ENCODE measurements around the gene CNGB1.
"Not testable (repeated sequence)": the region's sequence is repeated elsewhere in the genome, so short reads cannot be mapped to it uniquely, and the experiment has no call there.

The CNGB1 gene

DNA sequence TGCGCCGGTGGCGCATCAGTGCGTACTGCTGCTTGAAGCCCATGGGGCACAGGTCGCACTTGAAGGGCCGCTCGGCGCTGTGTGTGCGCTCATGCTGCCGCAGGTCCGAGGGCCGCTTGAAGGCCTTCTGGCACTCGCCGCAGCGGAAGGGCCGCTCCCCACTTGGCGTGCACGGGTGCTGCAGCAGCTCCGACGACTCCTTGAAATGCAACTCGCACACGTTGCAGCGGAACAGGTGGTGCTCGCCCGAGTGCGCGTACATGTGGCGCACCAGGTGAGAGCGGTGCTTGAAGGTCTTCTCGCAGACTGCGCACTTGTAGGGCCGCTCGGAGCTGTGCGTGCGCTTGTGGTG, 26.2 kb upstream of the CNGB1 start:
- no peak for DNase-seq (ENCODE audit: low read depth)

DNA sequence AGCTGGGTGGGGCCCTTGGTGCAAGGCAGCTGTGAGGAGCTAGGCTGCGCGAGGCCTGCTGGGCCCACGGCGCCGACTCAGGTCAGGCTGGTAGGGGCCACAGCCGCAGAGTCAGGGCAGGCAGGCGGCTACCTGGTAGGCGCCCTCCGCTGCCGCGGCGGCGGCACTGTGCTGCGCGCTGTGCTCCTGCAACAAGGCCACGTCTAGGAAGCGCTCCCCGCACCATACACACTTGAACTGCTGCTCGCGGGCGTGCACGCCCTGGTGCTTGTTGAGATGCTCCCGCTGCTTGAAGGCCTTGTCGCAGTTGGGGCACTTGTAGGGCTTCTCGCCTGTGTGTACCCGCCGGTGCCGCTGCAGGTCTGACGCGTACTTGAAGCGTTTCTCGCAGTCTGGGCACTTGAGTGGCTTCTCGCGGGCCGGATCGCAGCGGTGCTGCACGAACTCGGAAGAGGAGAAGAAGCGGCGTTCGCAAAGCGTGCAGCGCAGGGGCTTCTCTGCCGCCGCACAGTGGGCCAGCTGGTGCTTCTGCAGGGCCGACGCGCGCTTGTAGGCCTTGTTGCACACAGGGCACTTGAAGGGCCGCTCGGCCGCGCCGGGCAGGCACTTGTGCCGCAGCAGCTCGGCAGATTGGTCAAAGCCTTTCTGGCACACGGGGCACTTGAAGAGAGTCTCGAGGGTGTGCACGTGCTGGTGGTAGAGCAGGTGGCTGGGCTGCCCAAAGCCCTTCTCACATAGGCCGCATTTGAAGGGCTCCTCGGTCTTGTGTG, 25.7 kb upstream of the CNGB1 start:
- DNase-seq (ENCODE audit: low read depth) = no peak

DNA sequence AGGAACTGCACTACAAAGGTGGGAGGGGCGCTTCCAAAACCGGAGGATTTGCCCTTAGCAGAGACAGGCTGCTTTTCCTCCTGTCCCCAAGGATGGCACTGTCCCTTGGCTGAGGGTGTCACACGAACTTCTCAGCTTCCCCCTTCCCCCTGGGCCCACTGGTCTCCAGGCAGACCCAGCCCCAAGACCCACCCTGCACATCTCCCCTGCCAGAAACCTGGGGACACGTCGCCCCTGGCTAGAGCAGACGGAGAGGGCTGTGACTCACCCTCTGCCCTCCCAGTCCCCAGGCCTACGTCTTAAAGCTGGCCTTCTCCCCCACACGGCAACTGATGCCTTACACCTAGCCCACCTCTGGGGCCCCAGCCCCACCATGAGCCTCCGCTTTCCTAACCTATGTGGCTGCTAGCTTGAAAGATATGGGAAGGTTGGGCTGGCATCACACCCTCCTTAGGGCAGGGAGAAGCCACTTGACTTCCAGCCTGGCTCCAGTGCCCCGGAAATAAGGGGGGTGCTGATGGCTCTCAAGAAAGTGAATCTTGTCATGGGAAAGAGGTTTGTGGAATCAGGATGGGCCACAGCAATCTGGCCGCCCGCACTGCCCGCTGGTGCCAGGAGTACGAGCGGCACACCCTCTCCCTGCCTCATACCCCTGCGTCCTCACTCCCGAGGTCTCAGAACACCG, 24.9 kb upstream of the CNGB1 start:
- no peak for DNase-seq (ENCODE audit: low read depth)

DNA sequence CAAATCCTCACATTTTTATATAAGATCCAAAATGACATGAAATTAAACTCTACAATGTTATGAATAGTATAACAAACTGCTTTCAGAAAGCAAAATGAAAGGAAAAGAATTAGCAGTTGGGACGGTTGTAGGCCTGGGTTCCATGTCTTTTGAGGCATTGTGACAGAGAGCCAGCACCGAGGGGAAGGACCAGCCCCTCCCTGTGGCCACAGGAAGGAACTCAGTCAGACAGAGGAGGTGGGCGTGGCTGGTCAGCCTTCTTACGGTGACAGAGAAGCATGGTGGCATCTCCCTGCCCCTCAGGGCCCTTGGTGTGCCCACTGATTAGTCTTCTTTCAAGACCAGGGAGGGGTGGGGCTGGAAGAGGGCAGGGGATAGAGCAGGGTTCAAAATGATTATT, 23.9 kb upstream of the CNGB1 start:
- DNase-seq (ENCODE audit: low read depth) = no peak

DNA sequence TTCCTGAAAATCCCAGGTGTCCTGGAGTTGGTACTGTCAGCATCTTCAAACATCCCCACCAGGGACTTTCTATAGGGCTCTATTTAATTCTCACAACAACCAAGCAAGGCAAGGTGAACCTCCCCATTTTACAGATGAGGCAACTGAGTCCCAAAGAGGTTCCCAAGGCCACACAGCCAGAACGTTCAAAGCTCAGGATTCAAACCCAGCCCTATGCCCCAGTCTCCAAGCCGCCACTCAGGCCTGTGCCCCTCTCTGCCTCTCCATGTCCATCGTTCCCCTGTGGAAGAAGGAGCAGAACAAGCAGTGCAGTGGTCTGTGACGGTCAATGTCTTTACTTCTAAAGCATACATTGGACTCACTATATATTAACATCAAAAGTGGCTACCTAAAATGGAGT, 23.4 kb upstream of the CNGB1 start:
- DNase-seq (ENCODE audit: low read depth) = no peak

DNA sequence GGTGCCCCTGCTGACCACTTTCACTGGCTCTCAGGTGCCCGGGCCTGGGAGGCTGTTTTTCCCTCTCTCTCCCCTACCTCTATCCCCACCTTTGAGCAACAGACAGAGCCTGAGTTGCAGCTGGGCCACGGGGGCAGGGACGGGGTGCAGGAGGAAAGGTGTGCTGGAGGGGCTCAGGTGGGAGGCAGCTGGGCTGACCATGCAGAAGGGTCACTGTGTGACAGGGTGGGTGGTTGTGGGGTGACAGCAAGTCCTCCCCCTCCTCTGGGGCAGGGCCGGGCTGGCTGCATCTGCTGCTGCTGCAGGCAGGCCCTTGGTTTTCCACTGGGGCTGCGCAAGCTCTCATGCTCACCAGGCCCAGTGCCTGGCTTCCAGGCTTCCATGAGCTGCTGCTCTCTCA, 23.0 kb upstream of the CNGB1 start:
- no peak for DNase-seq (ENCODE audit: low read depth)

DNA sequence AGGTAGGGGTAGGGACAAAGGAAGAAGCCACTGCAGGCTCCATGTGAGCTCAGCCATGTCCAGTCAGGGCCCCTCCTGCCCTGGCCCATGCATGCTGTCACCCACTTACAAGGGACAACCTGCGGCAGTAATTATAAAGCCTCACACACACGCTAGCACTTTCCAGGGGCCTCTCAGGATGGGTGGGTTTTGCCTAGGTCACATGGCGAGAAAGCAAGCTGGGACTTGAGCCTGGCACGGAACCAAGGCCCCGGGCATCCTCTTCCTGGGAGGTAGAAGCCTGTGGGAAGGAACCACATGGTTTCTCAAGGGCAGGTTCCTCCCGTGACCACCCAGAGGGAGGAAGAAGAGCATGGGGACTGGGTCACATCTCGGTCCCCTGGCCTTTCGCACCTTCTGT, 22.5 kb upstream of the CNGB1 start:
- DNase-seq (ENCODE audit: low read depth) = no peak

DNA sequence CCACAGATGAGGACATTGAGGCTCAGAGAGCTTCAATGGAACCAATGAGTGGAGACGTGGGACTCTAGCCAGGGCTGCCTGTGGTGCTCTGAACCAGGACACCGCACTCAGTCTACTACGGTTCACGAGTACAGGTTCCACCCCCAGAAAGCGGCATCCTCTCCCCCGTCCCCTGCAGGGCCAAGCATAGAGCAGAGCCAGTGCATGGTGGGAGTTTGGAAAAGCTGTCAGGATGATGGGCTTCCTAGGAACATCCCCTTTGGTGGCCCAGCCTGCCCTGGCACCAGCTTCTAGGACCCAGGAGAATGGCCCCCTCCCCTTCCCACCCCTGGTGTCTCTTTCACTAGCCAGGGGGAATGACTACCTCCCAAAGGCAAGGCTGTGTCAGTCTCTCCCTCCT, 21.2 kb upstream of the CNGB1 start:
- no peak for DNase-seq (ENCODE audit: low read depth)

DNA sequence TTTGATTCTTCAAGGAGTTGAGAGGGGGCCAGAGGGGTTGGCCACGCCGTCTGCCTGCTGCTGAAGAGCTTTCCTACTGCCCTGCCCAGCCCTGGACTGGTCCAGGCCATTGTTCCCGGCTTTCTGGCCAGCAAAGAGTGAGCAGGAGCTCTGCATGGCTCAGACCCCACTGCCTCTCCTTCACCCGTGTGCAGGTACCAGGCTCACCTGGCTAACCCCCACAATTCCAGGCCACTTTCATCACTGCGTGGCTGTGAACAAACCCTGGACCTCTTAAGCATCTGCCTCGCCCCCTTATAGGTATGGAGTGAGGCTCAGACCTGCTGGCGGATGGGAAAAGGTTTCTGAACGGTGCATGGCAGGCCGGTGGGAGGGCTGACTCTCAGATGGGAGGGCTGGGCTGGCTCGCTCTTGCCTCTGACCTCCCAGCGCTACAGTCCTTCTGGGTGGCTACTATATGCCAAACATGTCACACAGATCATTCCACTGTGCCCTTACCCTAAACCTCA, 20.7 kb upstream of the CNGB1 start:
- DNase-seq (ENCODE audit: low read depth) = no peak

DNA sequence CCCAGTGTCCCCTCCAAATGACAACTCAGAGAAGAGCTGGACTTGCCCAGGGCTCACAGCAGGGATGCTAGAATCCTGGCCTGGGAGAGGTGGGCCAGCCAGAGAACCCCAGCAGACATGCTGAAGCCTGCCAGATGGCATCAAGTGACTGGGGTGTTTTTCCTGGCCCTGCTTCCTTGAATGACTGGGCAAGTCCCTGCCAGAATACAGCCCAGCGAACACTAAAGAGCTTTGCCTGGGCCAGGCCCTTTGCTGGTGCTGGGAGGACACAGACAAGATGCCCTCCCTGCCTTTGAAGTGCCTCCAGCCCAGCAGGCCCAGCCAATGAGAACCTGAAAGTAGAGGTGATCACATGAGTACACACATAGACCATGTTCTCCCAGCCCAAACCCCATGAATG, 18.0 kb upstream of the CNGB1 start:
- DNase-seq (ENCODE audit: low read depth) = no peak

DNA sequence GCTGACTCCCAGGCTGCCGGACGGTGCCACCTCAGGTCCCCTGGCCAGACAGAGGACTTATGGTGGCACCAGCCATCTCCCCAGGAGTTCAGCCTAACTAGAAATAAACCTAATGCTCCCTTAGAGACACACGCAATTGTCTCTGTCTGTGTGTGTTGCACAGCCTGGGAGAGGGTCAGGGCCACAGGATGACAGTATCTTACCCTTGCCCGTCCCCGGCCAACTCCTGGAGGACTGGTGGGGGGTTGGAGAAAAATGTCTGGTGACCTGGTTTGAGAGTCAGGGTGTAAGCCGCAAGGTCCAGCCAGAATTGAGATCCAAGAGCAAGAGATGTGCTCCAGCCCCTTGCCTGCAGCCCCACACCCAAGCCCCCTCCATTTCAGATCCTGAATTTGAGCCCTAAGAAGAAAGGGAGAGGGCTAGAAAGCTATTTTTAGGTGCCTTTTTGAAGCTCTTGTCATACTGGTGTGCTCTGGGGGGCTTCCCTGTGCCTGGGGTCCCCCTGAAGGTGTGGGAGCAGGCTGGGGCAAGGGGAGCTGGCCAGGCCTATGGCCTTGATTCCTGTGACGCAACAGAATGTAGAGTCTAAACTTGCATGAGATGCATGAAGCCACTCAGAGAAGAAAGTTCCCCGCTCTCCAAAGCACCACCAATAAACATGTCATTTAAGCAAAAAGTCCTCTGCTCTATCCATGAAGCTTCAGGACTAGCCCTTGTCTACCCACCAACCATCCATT, 16.7 kb upstream of the CNGB1 start:
- no peak for DNase-seq (ENCODE audit: low read depth)

DNA sequence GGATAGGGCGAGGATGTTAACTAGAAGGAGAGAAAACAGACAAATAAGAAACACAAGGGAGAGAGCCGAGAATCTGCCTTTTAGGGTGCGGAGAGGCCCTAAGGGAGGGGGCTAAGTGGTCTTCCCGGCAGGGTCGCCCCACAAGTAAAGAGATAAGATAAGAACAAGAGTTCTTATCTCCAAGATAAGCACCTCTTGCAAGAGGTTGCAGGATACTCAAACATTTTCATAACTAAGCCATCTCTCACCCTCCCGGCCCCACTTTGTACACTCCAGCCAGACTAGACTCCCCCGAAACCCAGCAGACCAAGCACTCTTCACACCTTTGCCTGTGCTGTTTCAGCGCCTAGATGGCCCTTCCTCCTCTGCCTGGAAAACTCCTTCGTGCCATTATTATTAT, 15.3 kb upstream of the CNGB1 start:
- DNase-seq (ENCODE audit: low read depth) = no peak

DNA sequence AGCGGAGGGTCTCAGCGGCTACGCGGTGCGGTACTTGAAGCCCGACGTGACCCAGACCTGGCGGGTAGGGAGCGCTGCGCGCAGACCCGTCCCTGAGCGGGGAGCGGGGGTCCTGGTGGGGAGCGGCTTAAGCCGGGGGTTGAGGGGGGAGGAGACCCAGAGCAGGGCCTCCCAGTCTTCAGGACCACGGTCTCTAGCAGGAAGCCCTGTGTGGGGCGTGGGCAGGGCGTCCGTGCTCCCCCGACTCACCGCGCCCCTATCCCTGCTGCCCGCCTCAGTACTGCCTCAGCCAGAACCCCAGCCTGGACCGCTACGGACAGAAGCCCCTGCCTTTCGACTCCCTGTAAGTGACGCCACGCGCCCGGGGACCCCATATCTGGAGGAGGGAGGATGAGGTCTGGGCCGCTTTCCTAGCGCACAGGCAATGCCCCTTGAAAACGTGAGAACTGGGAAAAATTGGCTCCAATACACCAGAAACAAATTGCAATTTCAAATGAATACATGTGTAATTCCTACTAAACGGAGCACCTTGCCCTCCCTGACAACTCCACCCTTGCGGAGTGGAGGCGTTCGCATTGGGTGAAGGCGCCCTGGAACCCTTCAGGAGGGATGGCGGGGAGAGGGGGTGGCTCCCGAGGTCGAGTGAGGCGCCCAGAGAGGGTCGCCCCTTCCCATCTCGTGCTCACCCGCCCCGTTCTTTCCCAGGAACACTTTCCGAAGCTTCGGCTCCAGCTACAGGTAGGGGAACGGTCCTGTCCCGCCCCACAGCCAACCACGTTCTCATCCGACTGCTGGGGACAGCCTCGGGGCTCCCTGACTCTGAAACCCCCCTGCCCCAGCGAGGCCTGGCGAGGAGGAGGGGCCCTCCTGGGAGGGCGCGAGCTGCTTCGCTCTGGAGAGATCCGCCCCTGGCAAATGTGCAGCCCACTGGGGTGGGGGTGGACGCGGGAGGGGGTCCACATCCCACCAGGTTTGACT, 14.6 kb upstream of the CNGB1 start:
- DNase-seq (ENCODE audit: low read depth) = no peak

DNA sequence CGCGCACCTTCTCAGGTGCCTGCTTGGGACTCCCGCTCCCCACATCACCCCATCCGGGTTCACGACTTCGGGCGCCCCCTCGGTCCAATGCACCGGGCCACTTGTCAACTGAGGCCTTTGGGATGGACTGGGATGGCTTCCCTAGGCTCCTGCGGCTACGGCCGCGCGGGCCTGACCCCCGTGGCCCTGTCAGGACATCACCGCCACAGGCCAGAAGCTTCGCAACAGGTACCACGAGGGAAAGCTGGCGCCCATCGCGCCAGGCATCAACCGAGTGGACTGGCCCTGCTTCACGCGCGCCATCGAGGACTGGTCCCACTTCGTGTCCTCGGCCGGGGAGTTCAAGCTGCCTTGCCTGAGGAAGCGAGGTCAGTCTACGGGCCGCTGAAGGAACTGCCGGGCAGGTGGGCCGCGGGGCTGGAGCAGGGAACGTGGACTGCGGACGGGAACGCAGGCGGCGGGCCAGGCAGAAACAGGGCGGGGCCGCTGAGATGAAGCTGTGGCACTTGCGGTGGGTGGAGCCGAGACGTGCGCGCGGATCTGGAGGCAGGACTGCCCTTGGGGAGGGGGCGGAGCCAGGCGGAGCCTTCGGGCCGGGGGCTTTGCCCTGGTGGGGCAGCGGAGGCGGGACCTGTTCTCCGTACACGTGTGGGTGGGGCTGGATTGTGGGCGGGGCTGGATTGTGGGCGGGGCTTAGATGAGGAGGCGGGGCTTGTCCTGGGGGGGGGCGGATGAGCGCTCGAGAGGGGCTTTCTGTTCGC, 13.7 kb upstream of the CNGB1 start:
- no peak for DNase-seq (ENCODE audit: low read depth)

DNA sequence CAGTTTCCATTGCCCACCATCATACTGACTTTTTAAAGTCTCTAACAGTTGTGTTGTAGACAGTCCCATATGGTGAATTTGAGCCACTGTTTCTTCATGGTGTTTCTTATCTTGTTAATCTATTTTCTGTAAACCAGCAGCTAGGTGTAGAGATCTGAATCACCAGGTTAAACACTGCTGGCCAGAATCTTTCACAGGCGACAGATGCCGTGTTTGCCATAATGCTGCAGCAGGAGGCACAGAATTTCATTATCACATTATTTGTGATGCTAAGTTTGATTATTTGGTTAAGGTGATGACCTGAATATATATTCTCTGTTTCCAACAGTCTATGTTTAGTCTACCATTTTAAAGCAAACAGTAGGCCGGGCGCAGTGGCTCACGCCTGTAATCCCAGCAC, 11.5 kb upstream of the CNGB1 start:
- no peak for DNase-seq (ENCODE audit: low read depth)

DNA sequence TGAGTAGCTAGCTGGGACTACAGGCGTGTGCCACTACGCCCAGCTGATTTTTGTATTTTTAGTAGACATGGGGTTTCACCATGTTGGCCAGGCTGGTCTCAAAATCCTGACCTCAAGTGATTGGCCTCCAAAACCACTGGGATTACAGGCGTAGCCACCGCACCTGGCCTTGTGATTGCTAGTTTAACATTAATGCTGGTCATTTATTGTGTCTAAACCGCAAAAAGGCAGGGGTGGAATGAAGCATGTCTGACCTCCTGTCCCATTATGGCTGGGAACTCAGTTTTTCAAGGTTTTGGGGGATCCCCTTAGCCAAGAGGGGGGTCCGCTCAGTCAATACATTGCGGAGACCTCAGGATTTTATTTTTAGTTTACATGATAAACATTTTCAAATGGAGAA, 10.7 kb upstream of the CNGB1 start:
- DNase-seq (ENCODE audit: low read depth) = no peak

DNA sequence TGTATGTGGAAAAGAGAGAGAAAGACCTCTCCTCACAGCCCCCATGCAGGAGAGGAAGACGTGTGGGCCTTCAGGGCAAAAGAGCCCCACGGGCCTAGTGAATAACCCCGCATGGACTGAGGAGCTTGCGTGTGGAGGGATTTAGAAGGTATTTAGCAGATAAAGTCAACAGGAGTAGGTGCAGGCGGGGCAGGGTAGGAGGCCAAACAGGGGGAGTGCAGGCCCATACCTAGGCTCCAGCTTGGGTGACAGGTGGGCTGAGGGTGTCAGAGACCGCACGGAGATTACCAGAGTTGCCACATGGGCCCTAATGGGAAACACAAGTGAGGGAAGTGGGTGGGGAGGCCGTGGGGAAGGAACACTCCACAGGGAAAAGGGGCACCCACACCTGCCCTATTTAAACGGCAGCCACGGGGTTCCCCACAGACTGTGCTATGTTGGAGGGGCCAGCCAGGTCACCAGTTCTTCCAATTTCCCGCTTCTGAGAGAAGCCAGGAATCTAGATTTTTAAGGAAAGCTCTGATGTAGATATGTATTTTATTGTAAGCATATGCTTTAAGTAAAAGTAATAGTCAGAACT, 8.2 kb upstream of the CNGB1 start:
- DNase-seq (ENCODE audit: low read depth) = no peak

DNA sequence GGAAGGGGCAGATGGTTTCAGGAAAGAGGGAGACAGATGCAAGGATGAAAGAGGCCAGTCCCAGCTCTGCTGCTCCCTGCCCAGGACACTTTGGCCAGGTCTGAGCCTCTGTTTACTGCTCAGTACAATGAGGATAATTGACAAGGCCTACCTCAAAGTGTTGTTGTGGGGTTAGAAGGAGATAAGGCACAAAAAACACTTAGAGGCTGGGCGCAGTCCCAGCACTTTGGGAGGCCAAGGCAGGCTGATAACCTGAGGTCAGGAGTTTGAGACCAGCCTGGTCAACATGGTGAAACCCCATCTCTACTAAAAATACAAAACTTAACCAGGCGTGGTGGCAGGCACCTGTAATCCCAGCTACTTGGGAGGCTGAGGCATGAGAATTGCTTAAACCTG, 7.1 kb upstream of the CNGB1 start:
- DNase-seq (ENCODE audit: low read depth) = not testable (repeated sequence)

DNA sequence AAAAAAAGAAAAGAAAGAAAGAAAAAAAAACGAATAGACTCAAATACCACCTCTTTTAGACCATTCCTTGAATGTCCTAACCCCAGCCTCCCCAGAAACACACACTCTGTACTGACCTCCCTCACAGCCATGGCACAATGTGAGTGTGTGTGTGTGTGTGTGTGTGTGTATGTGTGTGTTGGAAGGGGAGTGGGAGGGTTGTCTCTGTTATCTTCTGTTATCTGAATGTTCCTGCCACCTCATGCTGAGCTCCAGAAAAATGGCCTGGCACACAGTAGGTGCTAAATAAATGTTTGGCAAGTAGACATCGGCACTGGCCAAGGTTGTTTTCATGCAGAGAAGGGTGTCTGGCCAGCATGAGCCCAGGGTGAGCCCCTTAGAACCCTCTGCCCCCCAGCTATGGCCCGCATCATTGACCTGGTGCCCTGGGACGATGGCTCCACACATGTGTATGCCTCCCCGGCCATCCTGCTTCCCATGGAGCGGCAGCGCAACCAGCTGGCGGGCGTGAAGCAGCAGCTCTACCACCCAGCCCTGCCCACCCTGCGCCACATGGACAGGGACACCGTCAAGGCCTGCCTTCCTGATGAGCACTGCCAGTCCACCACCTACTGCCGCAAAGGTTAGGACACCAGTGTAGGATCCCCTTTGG, 6.6 kb upstream of the CNGB1 start:
- DNase-seq (ENCODE audit: low read depth) = no peak

DNA sequence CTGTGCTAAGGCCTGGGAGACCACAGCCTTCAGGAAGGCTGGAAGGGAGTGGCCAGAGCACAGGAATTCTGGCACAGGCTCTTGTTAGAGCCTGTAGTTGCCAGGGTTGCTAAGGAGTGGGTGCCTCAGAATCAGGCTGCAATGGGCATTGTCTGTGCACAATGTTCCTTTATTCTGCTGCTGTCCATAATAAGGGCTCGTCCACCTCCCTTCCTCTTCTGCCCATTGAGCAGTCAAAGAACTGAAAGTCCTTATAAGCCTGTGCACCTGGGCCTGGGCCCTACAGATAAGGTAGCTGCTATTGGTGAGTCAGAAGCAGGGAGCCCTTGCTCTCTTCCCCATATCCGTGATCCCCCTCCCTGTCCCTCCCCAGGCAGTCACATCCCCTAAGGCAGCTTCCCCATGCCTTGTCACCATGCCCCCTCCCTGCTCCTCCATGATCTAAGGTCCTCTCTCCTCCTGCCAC, 5.4 kb upstream of the CNGB1 start:
- no peak for DNase-seq (ENCODE audit: low read depth)

Data from GM04504 (cell line).